Vagina (tissue), 2 donors: ENCODE results near the gene TSPAN9. TPM values are rescaled to one million over a fixed set of nuclear protein-coding genes. Genes with fewer than 3 reads are reported as not detected.

Experiments
- DNase-seq, 2 donors: peaks; one replicate each; pipeline ENCODE4 v3.0.0-alpha.2; 2017; ENCODE audit errors: extremely low spot score in 2 of 2
- H3K27ac ChIP-seq: fragments of 200-600 bp; sonication (generic); one replicate; pipeline ENCODE4 v1.5.1; 2019
- H3K27me3 ChIP-seq: fragments of 200-600 bp; sonication (generic); one replicate; pipeline ENCODE4 v1.5.1; 2019
- H3K36me3 ChIP-seq, 2 donors: fragments of 200-600 bp; sonication (generic); one replicate each; pipeline ENCODE4 v1.5.1; 2017 to 2019
- H3K4me1 ChIP-seq: fragments of 200-600 bp; sonication (generic); one replicate; pipeline ENCODE4 v1.5.1; 2019
- H3K4me3 ChIP-seq, 2 donors: fragments of 200-600 bp; sonication (generic); 1 replicate in 1 of 2; 2 replicates in 1 of 2; pipeline ENCODE4 v1.5.1; 2016 to 2019
- H3K9me3 ChIP-seq: fragments of 200-600 bp; sonication (generic); one replicate; pipeline ENCODE4 v1.5.1; 2019
- POLR2A ChIP-seq, 2 donors: fragments of 450-650 bp; IDR thresholded peaks; one replicate each; pipeline ENCODE4 v1.6.1; 2017; ENCODE audit warnings: antibody characterized with exemption in 2 of 2, mild to moderate bottlenecking in 2 of 2, moderate library complexity in 2 of 2
- POLR2AphosphoS5 ChIP-seq, 2 donors: sonication (generic); formaldehyde crosslinking; IDR thresholded peaks; one replicate each; pipeline ENCODE4 v1.9.0; 2017; ENCODE audit warnings: antibody characterized with exemption in 2 of 2, mild to moderate bottlenecking in 2 of 2, low read depth in 1 of 2; ENCODE audit not compliant: insufficient read depth in 1 of 2
- intact Hi-C: fragments of 100-400 bp; cut with DNase I; formaldehyde crosslinking; loops from one replicate; pipeline ENCODE4 v1.15.1; 2023
- total RNA-seq: library from RNA; depleted of rRNA; stranded (reverse); fragments of >200 nt; gene quantifications from one replicate; pipeline ENCODE4 v1.2.3, GENCODE V29; 2016
- TF ChIP-seq, protein P1 (sequence below), 3 experiments: fragments of 450-650 bp in 2 of 3; fragments of 200-600 bp in 1 of 3; sonication (generic) in 1 of 3; IDR thresholded peaks; one replicate each; pipeline ENCODE4 v1.5.1; 2017 to 2019; ENCODE audit warnings: antibody characterized with exemption in 3 of 3, mild to moderate bottlenecking in 2 of 3, moderate library complexity in 2 of 3

Gene TSPAN9
- total RNA-seq, 1 donor from 2014 or later = 32.2 TPM

DNA sequence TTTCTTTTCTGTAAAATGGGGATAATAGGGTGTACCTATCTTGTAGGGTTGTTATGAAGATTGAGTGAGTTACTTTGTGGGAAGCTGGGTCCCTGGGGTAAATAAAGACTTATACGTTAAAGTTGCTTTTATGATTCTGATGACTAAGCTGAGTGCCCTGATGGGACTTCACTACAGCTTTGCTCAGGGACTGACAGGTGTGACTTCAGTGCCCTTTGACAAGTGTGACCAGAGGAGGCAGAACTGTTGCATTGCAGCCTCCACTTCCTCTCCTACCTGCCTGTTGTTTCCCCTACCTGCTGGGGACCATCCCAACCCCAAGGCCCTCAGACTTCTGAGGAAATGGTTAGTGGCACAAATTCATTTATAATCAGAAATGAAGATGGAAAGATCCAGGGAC, 119.3 kb downstream of the TSPAN9 start:
- Histone ChIP-seq H3K27me3 (no peaks in the 10 kb centered on the region), H3K36me3 (no peaks in the 10 kb centered on the region), H3K27ac (no peak overlapping the region), H3K4me1 (peaks cover 27% of the 10 kb centered on the region), H3K4me3 (no peak overlapping the region), H3K9me3 (no peaks in the 10 kb centered on the region)
- DNase-seq = no peak
- intact Hi-C loops = no loop called here
- TF ChIP-seq, protein P1, sequence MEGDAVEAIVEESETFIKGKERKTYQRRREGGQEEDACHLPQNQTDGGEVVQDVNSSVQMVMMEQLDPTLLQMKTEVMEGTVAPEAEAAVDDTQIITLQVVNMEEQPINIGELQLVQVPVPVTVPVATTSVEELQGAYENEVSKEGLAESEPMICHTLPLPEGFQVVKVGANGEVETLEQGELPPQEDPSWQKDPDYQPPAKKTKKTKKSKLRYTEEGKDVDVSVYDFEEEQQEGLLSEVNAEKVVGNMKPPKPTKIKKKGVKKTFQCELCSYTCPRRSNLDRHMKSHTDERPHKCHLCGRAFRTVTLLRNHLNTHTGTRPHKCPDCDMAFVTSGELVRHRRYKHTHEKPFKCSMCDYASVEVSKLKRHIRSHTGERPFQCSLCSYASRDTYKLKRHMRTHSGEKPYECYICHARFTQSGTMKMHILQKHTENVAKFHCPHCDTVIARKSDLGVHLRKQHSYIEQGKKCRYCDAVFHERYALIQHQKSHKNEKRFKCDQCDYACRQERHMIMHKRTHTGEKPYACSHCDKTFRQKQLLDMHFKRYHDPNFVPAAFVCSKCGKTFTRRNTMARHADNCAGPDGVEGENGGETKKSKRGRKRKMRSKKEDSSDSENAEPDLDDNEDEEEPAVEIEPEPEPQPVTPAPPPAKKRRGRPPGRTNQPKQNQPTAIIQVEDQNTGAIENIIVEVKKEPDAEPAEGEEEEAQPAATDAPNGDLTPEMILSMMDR (IDR thresholded peaks at IDR 0.05) = no peak
- TF ChIP-seq POLR2AphosphoS5 (IDR thresholded peaks at IDR 0.05; ENCODE audit: insufficient read depth in 1 of 2, low read depth in 1 of 2) = no peak
- TF ChIP-seq POLR2A (IDR thresholded peaks at IDR 0.05) = no peak

DNA sequence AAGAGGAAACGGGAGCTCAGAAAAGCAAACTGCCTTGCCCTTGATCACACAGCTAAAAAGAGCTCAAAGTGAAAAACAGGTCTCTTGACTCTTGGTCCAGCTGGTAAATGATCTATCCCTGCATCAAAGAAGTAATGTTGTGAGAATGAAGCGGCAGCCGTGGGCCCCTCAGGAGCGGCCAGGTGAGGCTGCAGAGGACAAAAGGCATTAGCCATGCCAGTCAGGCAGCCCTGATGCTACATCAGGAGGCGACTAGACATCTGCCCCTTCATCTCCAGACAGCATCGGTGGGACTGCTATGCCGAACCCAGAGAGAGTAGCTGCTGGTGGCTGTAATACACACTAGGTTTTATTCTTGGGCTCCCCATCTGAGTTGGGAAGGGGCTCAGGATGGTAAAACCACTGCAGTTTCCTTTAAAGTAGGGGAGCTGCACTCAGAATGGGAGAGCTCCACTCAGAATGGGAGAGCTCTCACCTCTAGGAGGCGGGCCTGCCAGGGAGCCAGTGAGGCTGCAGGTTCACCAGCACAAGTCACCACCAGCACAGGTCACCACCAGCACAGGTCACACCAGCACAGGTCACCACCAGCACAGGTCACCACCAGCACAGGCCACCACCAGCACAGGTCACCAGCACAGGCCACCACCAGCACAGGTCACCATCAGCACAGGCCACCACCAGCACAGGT, 120.1 kb downstream of the TSPAN9 start:
- Histone ChIP-seq H3K36me3 (no peaks in the 10 kb centered on the region), H3K27ac (no peak overlapping the region), H3K27me3 (no peaks in the 10 kb centered on the region), H3K4me1 (peaks cover 27% of the 10 kb centered on the region), H3K4me3 (no peak overlapping the region), H3K9me3 (no peaks in the 10 kb centered on the region)
- DNase-seq = no peak
- intact Hi-C loops = no loop called here
- TF ChIP-seq, protein P1 (IDR thresholded peaks at IDR 0.05) = no peak
- TF ChIP-seq POLR2AphosphoS5 (IDR thresholded peaks at IDR 0.05; ENCODE audit: insufficient read depth in 1 of 2, low read depth in 1 of 2) (no peak), POLR2A (IDR thresholded peaks at IDR 0.05) (no peak)

DNA sequence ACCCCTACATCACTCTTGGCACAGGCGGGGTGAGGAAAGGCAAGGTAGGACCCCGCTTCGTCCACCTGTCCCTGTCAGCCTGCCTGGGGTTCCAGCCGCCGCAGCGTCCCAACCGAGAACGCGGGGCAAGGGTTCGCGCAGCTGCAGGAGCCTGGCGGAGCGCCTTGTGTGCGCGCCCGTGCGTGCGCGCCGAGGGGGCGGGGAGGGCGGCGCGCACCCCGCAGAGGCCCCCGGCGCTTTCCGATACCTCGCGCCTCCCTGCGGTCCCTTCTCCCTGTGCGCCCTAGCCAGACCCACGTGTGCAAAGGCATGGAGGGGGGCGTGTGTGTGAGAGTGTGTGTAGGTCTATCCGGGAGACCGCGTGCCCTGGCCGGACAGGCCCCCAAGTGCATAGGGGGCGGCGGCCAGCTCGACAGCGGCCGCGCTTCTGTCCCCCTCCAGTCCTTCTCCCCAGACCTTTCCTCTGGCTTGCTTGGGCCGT, 122.4 kb downstream of the TSPAN9 start:
- H3K4me1 ChIP-seq = peaks cover 43% of the 10 kb centered on the region
- no peaks in the 10 kb centered on the region for H3K27me3 ChIP-seq
- DNase-seq = no peak
- H3K36me3 ChIP-seq = no peaks in the 10 kb centered on the region
- intact Hi-C loops = loop anchor here (10.0 kb wide), 2 partner anchors 75 to 125 kb away; partner anchors contain the start of gene TSPAN9
- no peaks in the 10 kb centered on the region for H3K9me3 ChIP-seq
- peak overlapping the region; percentile 42 to 63 for H3K4me3 ChIP-seq
- TF ChIP-seq, protein P1 (IDR thresholded peaks at IDR 0.05) = no peak
- TF ChIP-seq POLR2A (IDR thresholded peaks at IDR 0.05) = no peak
- TF ChIP-seq POLR2AphosphoS5 (IDR thresholded peaks at IDR 0.05; ENCODE audit: insufficient read depth in 1 of 2, low read depth in 1 of 2) = no peak
- H3K27ac ChIP-seq = peak overlapping the region; percentile 34

DNA sequence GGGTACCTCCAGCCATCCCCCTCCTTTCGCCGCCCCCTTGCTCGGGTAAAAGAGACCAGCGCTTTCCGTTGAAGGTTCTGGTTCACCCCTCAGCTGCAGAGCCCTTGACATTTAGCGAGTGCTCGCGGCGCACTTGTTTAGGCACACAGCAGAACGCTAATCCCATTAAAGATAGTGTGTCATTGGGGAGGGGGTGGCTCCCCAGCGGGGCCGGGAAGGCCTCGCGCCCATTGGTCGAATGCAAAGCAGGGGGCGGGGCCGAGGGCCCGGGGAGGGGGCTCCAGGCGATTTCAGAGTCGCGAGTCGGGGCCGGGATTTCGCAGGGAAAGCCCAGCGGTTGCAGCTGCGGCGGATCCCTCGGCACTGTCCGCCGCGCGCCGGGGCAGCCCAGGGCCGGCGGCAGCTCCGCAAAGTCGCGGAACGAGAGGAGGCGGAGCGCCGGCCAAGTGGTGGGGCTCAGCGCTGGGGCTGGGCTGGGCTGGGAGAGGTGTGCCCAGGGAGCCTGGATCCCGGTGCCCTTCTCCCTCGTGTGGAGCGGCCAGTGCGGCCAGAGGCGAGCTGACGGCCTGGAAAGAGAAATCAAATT, 122.9 kb downstream of the TSPAN9 start:
- peak overlapping the region; percentile 42 to 63 for H3K4me3 ChIP-seq
- H3K27me3 ChIP-seq = no peaks in the 10 kb centered on the region
- TF ChIP-seq, protein P1 (IDR thresholded peaks at IDR 0.05) = no peak
- TF ChIP-seq POLR2AphosphoS5 (IDR thresholded peaks at IDR 0.05; ENCODE audit: insufficient read depth in 1 of 2, low read depth in 1 of 2) = peak in 1 of 2 donors; percentile 13
- no peak for TF ChIP-seq POLR2A (IDR thresholded peaks at IDR 0.05)
- no peaks in the 10 kb centered on the region for H3K36me3 ChIP-seq
- H3K9me3 ChIP-seq = no peaks in the 10 kb centered on the region
- H3K4me1 ChIP-seq = peaks cover 47% of the 10 kb centered on the region
- intact Hi-C loops = loop anchor here (10.0 kb wide), 2 partner anchors 75 to 125 kb away; partner anchors contain the start of gene TSPAN9
- DNase-seq = no peak
- peak overlapping the region; percentile 34 for H3K27ac ChIP-seq
